Activated CD4-positive, alpha-beta memory T cell treated with anti-CD3 and anti-CD28 coated beads for 36 hours (primary cell): ENCODE measurements around the gene PADI1. TPM values are rescaled to one million over a fixed set of nuclear protein-coding genes. Genes with fewer than 3 reads are reported as not detected.

ENCODE experiments used
- CTCF ChIA-PET: fragments of 350-600 bp; sonication (Branson Sonifier 250); formaldehyde crosslinking; loops from one replicate; lab custom pipeline; 2021; ENCODE audit warnings: antibody characterized with exemption, inconsistent platforms; lab: Charles Lee
- POLR2A ChIA-PET: fragments of 350-600 bp; sonication (Branson Sonifier 250); formaldehyde crosslinking; loops from one replicate; lab custom pipeline; 2021; ENCODE audit warnings: antibody characterized with exemption; lab: Charles Lee
- DNase-seq: peaks from one replicate; pipeline ENCODE4 v3.0.0-alpha.2; 2020
- H3K27ac Mint-ChIP-seq: one replicate; pipeline ENCODE4 v1.8.0; 2021; ENCODE audit warnings: mixed read lengths
- H3K27me3 Mint-ChIP-seq: one replicate; pipeline ENCODE4 v1.8.0; 2021; ENCODE audit warnings: mixed read lengths
- H3K36me3 Mint-ChIP-seq: one replicate; pipeline ENCODE4 v1.8.0; 2021; ENCODE audit warnings: mixed read lengths
- H3K4me1 Mint-ChIP-seq: one replicate; pipeline ENCODE4 v1.8.0; 2021; ENCODE audit warnings: low read depth, mixed read lengths
- H3K4me3 Mint-ChIP-seq: one replicate; pipeline ENCODE4 v1.8.0; 2021; ENCODE audit warnings: mild to moderate bottlenecking, mixed read lengths
- H3K9me3 Mint-ChIP-seq: one replicate; pipeline ENCODE4 v1.8.0; 2021; ENCODE audit warnings: mixed read lengths
- intact Hi-C: fragments of 100-400 bp; cut with micrococcal nuclease; formaldehyde crosslinking; loops from one replicate; pipeline ENCODE4 v1.15.1; 2023
- total RNA-seq, 2 experiments: library from RNA; stranded (reverse); gene quantifications; one replicate each; pipeline ENCODE4 v1.2.3, GENCODE V29; 2021

The PADI1 gene
- total RNA-seq, 2 experiments from 2014 or later: not detected

DNA sequence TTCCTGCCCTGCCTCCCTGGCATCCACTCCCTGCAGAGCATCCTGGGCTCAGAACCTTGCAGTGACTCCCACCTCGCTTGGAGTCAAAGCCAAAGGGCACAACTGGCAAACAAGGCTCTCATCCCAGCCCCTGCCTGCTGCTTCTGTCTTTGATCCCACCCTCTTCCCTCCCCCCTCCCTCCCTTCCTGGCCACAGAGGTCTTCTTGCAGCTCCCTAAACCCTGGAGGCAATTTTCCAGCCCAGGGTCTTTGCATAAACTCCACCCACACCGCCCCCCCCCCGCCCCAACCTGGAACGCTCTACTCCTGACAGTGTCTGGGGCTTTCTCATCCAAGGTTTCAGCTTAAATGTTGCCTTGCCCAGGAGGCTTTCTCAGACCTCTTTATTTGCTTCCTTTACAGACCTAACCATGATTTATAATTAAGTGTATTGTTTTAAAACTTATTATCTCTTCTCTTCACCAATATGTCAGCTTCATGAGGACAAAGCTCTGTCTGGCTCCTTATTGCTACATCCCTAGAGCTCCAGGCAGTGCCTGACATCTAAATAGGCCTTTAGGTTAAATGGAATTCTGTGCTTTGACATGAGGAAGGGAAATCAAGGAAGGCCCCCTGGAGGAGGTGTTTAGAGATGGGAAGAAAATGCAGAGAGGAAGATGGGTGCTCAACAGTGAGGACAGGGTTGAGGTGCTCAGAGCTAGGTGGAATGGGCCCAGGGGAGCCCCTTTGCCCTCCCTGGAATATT is 37.7 kb upstream of the PADI1 start:
- no peak overlapping the region for H3K4me3 Mint-ChIP-seq
- no peaks in the 10 kb centered on the region for H3K36me3 Mint-ChIP-seq
- no peaks in the 10 kb centered on the region for H3K9me3 Mint-ChIP-seq
- H3K27me3 Mint-ChIP-seq: peaks cover 3% of the 10 kb centered on the region
- CTCF ChIA-PET: no interaction called here
- intact Hi-C loops: no loop called here
- POLR2A ChIA-PET: no interaction called here
- no peaks in the 10 kb centered on the region for H3K4me1 Mint-ChIP-seq
- no peak overlapping the region for H3K27ac Mint-ChIP-seq
- no peak for DNase-seq

DNA sequence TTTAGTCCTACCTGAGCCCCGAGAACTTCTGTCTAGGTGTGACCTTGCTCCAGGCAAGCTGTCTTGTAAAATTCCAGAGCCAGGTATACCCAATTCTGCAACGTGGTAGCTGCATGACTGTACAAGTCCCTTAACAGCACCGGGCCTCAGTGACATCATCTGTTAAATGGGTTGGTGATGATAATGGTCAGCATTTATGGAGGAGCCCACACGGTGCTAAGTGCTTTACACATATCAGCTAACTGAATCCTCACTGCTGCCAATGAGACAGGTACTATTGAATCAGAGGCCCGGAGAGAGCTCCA is 37.2 kb upstream of the PADI1 start:
- DNase-seq: no peak
- no peak overlapping the region for H3K4me3 Mint-ChIP-seq
- POLR2A ChIA-PET: no interaction called here
- H3K4me1 Mint-ChIP-seq: no peaks in the 10 kb centered on the region
- H3K27me3 Mint-ChIP-seq: peaks cover 3% of the 10 kb centered on the region
- H3K27ac Mint-ChIP-seq: no peak overlapping the region
- intact Hi-C loops: no loop called here
- CTCF ChIA-PET: no interaction called here
- no peaks in the 10 kb centered on the region for H3K9me3 Mint-ChIP-seq
- no peaks in the 10 kb centered on the region for H3K36me3 Mint-ChIP-seq

DNA sequence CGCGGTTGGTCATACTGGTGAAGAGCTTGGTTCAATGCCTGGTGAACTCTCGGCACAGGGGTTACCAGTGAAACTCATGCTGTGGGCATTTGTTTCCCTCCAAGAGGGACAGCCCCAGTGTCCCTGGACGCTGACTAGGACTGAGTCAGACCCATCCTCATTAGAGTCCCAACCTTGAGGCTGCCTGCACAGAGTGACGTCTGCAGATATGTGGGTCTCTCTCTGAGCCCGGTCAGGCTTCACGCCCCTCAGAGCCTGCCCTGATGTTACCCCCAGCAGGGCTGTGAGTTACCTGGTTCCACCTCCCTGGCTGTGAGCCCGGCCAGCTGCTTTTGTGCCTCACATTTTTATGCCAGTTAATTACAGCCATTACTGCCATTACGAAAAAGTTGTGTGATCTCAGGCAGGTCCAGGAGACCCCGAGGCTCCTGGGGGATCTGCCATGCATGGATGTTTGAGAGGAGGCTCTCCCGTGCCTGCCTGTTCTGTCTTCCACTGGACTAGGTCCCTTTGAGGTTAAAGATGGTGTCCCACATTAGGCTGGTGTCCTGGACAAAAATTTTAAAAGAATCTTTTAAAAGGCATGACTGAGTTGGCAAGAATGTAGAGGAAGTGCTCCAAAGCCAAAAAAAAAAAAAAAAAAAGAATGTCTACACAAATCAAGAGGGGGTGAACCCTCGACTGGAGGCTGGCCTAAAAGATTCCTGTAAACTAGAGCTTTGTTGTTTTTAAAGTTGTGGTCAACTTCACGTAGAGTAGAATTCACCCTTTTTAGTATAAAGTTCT is 36.6 kb upstream of the PADI1 start:
- DNase-seq: no peak
- POLR2A ChIA-PET: no interaction called here
- CTCF ChIA-PET: no interaction called here
- no peaks in the 10 kb centered on the region for H3K4me1 Mint-ChIP-seq
- no peak overlapping the region for H3K27ac Mint-ChIP-seq
- intact Hi-C loops: no loop called here
- no peak overlapping the region for H3K4me3 Mint-ChIP-seq
- H3K36me3 Mint-ChIP-seq: no peaks in the 10 kb centered on the region
- H3K27me3 Mint-ChIP-seq: peaks cover 7% of the 10 kb centered on the region
- no peaks in the 10 kb centered on the region for H3K9me3 Mint-ChIP-seq

DNA sequence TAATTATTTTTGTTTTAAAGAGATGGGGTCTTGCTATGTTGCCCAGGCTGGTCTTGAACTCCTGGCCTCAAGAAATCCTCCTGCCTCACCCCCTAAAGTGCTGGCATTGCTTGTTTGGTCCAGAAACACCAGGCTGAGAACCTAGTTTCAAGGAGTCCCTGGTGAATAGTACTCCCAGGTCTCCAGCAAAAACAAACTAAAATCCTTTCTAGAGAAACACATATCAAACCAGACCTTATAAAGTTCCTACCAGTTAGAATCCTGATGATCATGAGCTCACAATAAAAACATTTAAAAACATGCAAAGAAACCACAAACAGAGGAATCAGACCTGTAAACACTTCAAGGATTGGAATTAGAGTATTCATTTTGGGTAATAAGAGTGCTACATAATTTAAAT is 34.4 kb upstream of the PADI1 start:
- no peak overlapping the region for H3K27ac Mint-ChIP-seq
- H3K4me1 Mint-ChIP-seq: no peaks in the 10 kb centered on the region
- no peak overlapping the region for H3K4me3 Mint-ChIP-seq
- POLR2A ChIA-PET: no interaction called here
- DNase-seq: no peak
- CTCF ChIA-PET: interaction anchor here (0.7 kb wide), 1 partner anchor 662 kb away, joined by 3 read pairs; no protein-coding TSS in a partner anchor
- intact Hi-C loops: no loop called here
- H3K27me3 Mint-ChIP-seq: peaks cover 18% of the 10 kb centered on the region
- no peaks in the 10 kb centered on the region for H3K36me3 Mint-ChIP-seq
- H3K9me3 Mint-ChIP-seq: no peaks in the 10 kb centered on the region

DNA sequence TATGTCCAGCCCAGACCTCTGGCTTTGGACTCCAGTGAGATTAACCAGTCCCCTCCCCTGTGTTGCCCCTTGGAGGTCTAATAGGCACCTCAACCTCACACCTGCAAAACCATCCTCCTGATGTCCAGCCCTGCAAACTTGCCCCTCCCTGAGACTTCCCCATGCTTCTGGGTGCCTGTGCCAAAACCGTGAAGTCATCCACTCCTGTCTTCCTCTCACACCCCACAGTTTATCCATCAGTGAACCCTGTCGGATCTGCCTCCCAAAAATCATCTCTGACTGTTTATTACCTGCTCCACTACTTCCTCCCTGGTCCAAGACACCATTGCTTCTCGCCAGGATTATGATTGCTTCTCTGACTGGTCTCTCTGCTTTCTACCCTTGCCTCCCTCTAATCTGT is 31.7 kb upstream of the PADI1 start:
- H3K4me3 Mint-ChIP-seq: no peak overlapping the region
- CTCF ChIA-PET: no interaction called here
- peaks cover 21% of the 10 kb centered on the region for H3K27me3 Mint-ChIP-seq
- H3K4me1 Mint-ChIP-seq: no peaks in the 10 kb centered on the region
- DNase-seq: no peak
- POLR2A ChIA-PET: no interaction called here
- no peaks in the 10 kb centered on the region for H3K36me3 Mint-ChIP-seq
- H3K9me3 Mint-ChIP-seq: no peaks in the 10 kb centered on the region
- no peak overlapping the region for H3K27ac Mint-ChIP-seq
- intact Hi-C loops: no loop called here

DNA sequence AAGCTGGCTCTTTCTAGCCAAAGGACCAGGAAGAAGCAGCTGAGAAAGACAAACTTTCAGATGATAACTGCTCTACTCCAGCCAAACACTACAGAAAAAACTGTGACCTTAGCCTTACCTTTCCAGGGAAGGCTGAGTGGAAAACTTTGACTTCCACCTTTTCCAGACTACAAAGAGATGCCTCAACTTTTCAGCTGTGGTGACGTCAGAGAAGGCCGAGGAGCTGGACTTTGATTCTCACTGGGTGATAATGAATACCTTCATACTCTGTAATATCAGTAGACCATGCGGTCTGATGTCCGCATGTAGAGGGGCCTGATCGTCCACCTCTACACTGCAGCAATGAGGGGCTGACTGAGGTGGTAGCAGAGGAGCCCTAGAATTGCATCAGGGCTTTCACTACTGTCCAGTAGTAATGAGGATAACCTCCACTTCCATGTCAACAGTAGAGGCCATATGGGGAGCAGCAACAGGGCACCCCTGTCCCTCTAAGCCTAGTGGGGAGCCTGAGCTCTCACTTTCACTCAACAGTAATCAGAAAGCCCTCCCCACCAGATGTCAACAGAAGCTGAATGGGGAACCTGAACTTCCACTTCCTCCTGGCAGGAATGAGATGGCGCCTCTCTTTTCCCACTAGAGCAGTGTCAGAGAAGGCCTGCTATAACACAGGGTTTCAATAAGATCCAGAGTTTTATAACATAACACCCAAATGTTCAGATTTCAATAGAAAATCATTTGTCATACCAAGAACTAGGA is 28.4 kb upstream of the PADI1 start:
- POLR2A ChIA-PET: no interaction called here

DNA sequence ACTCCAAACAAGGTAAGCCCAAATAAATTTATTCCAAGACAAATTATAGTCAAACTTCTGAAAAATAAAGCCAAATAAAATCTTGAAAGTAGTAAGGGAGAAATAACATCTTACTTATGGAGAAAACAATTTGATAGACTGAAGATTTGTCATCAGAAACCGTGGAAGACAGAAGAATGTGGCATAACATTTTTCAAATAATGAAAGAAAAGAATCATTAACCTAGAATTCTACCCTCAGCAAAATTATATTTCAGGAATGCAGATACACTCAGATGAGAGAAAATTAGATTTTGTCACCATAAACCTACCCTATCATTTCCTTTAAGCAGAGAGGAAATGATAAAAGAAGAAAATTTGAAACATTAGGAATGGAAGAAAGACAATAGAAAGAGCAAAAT is 27.3 kb upstream of the PADI1 start:
- Mint-ChIP-seq H3K4me1 (peaks cover 13% of the 10 kb centered on the region), H3K36me3 (no peaks in the 10 kb centered on the region), H3K27me3 (peaks cover 22% of the 10 kb centered on the region), H3K27ac (no peak overlapping the region), H3K4me3 (no peak overlapping the region), H3K9me3 (no peaks in the 10 kb centered on the region)
- POLR2A ChIA-PET: no interaction called here
- CTCF ChIA-PET: no interaction called here
- no peak for DNase-seq
- intact Hi-C loops: no loop called here

More for the DNA sequence above, 28.4 kb upstream of the PADI1 start:
- CTCF ChIA-PET: interaction anchor here (0.9 kb wide), 1 partner anchor 61 kb away, joined by 3 read pairs; no protein-coding TSS in a partner anchor
- Mint-ChIP-seq H3K4me1 (peaks cover 5% of the 10 kb centered on the region), H3K27ac (no peak overlapping the region), H3K9me3 (no peaks in the 10 kb centered on the region), H3K27me3 (peaks cover 22% of the 10 kb centered on the region), H3K36me3 (no peaks in the 10 kb centered on the region), H3K4me3 (no peak overlapping the region)
- no peak for DNase-seq
- intact Hi-C loops: no loop called here

DNA sequence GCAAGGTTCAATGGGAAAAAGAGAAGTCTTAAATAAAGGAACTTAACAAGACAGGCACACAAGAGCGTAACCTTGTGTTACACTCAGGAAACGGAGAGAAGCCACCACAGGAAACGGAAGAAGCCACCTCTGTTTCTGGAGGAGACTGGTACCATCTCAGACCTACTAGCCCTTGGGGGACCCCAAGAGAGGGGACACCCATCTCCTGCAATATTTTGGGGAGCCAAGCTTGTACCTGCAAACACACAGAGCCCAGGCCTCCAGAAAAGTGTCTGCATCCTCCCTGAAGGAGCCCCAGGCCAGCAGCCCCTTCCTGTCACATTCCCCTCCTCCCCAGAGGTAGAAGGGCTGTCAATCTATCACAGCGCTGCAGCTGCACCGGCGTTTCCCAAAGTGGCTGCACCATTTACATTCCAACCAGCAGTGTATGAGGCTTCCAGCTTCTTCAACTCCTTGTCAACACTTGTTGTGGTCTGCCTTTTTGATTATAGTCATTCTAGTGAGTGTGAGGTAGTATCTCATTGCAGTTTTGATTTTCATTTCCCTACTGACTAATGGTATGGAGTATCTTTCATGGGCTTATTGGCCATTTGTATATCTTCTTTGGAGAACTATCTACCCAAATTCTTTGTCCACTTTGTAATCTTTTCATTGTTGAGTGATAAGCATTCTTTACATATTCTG is 23.0 kb upstream of the PADI1 start:
- intact Hi-C loops: no loop called here
- Mint-ChIP-seq H3K4me1 (peaks cover 19% of the 10 kb centered on the region), H3K36me3 (no peaks in the 10 kb centered on the region), H3K9me3 (no peaks in the 10 kb centered on the region), H3K4me3 (no peak overlapping the region), H3K27me3 (peaks cover 4% of the 10 kb centered on the region), H3K27ac (peak overlapping the region; percentile 28)
- ChIA-PET POLR2A (no interaction called here), CTCF (no interaction called here)
- DNase-seq: no peak

DNA sequence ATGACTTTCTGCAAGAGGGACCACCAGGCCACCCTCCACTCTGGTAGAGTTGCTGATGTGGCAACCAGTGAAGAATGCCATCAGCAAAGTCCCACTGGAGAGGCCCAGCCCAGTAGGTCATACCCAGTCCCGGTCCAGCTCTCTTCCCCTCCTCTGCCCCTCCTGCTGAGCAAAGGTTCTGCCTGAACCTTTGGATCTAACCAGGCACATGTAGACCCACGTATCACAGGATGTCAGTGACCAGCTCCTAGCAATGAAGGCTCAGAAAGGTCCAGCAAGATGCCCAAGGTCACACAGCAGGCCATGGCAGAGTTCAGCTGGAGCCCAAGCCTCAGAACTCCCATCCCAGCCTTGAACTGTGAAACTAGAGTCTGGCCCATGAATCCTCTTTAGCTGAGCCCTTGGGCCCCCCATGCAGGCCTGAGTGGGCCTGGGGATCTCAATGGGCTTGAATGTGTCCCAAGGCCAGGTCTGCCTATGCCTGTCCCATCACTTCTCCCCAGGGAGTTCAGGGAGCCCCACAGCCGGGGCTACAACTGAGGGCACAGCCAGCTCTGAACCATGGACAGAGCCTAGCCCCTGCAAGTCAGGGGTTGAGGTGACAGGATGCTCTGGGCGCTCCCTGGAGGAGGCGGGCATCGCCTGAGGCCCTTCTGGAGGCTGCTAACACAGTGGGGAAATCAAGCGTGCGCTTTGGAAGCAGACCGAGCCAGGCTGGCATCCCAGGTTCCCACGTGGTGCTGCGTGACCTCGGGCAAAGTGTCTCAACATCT is 21.4 kb upstream of the PADI1 start:
- POLR2A ChIA-PET: no interaction called here
- DNase-seq: no peak
- intact Hi-C loops: no loop called here
- H3K27ac Mint-ChIP-seq: no peak overlapping the region
- H3K27me3 Mint-ChIP-seq: peaks cover 4% of the 10 kb centered on the region
- CTCF ChIA-PET: no interaction called here
- H3K4me1 Mint-ChIP-seq: peaks cover 19% of the 10 kb centered on the region
- no peak overlapping the region for H3K4me3 Mint-ChIP-seq
- H3K36me3 Mint-ChIP-seq: peaks cover 2% of the 10 kb centered on the region
- H3K9me3 Mint-ChIP-seq: peaks cover 7% of the 10 kb centered on the region

DNA sequence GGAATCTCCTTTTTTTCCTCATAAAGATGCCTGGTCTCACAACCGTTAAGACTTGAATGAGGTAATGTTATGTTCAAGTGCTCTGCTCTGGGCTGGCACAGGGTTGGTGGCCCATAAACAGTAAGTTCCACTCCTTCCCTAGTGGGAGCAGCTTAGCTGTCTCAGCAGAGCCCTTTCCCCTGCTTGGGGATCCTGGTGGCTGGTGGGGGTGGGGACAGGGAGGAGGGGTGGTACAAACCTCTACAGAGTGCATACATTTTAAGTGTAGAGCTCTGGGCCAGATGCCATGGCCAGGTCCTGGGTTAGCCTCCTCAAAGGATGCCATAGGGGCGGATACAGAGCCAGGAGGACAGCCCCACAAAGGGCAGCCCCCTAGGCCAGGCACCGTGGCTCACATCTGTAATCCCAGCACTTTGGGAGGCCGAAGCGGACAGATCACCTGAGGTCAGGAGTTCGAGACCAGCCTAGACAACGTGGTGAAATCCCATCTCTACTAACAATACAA is 20.7 kb upstream of the PADI1 start:
- Mint-ChIP-seq H3K4me1 (peaks cover 19% of the 10 kb centered on the region), H3K27me3 (peaks cover 4% of the 10 kb centered on the region), H3K36me3 (peaks cover 3% of the 10 kb centered on the region), H3K4me3 (no peak overlapping the region), H3K27ac (no peak overlapping the region), H3K9me3 (peaks cover 14% of the 10 kb centered on the region)
- ChIA-PET CTCF (no interaction called here), POLR2A (no interaction called here)
- no peak for DNase-seq
- intact Hi-C loops: no loop called here

DNA sequence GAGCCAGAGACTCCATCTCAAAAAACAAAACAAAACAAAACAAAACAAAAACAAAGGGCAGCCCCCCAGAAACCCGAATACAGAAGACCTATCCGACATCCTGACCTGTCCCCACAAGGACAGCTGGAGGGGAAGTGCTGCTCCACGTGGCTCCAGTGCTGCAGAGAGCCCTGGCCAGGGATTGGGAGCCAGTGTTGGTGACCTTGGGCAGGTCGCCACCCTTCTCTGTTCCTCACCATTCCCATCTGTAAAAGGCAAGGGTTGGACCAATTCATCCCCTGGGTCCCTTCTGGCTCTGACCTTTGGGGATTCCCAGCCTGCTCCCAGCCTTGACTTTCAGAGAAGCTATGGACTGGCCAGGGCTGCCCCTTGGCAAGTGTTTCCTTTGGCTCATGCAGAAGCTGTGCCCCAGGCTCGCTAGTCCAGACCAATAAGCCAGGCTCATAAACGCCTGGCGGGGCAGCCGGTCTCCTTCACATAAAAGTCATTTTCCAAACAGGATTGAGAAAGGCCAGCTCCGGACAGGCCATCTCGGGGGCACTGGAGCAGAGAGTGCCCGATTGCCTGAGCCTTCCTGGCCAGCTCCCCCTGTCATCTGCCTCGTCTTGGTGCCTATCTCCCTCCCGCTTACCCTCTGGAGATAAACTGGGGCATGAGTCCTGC is 20.0 kb upstream of the PADI1 start:
- H3K27me3 Mint-ChIP-seq: peaks cover 3% of the 10 kb centered on the region
- H3K4me3 Mint-ChIP-seq: no peak overlapping the region
- H3K9me3 Mint-ChIP-seq: peaks cover 17% of the 10 kb centered on the region
- H3K36me3 Mint-ChIP-seq: peaks cover 3% of the 10 kb centered on the region
- no peak for DNase-seq
- no peak overlapping the region for H3K27ac Mint-ChIP-seq
- intact Hi-C loops: no loop called here
- POLR2A ChIA-PET: no interaction called here
- peaks cover 19% of the 10 kb centered on the region for H3K4me1 Mint-ChIP-seq
- CTCF ChIA-PET: interaction anchor here (0.6 kb wide), 1 partner anchor 41 kb away, joined by 3 read pairs; no protein-coding TSS in a partner anchor
